ENCODE measurements around the gene GABBR2. TPM values are rescaled to one million over a fixed set of nuclear protein-coding genes. Genes with fewer than 3 reads are reported as not detected.

Gene GABBR2
- total and polyA plus RNA-seq, 9 of the 15 experiments (the other 6 are each of a cell fraction or from before 2014, with no cell fraction given): 0.15 to 1.9 (median 0.32) TPM

DNA sequence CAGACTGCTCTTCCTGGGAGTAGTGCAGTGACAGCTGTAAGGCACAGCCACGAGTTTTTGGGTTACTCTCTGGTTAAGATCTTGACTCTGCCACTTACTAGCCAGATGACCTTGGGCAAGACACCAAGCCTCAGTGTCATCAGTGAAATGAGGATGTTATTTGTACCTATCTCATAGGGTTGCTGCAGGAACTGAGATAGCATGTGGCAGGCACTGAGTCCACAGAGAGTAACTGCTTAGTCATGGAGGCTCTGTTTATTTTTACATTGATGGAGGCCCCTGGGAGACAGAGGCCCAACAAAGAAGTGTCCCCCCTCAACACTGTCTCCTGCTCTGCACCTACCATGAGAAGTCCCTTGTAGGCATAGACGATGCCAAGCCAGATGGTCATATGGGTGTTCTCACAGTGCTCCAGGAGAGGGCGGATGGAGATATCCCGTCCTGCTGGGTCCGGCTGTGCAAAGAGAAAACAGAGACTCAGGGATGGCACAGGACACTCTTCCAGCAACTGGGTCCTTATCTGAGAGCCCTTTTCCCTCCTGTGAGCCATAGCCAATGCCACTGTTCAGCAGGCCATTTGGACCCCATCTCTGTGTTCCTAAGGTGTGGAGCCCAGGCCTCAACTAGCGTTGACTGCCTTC is 397.9 kb downstream of the GABBR2 start (continued):
- TF ChIP-seq JUND (IDR thresholded peaks at IDR 0.05; ENCODE audit: borderline replicate concordance, low read depth, low read length) (peak; percentile 75), JUND (tag; IDR thresholded peaks at IDR 0.05; ENCODE audit: borderline replicate concordance, low read depth, low read length) (peak; percentile 72; the same call in 2 of the 3 replicates), FOXM1 (IDR thresholded peaks at IDR 0.05; ENCODE audit: low read depth) (no peak), FOXM1 (CRISPR knock-in tag; IDR thresholded peaks at IDR 0.05; ENCODE audit: low read depth) (no peak), TBP (optimal IDR thresholded peaks at IDR 0.05; ENCODE audit: low read depth, low read length) (no peak), ATF1 (CRISPR knock-in tag; IDR thresholded peaks at IDR 0.05) (no peak), ATF1 (tag; IDR thresholded peaks at IDR 0.05) (0 out of 2 replicates have a peak, but pooled peaks have one; percentile 26), BCL6 (CRISPR knock-in tag; IDR thresholded peaks at IDR 0.05) (no peak), SNIP1 (IDR thresholded peaks at IDR 0.05; ENCODE audit: low read depth) (no peak), MAX (CRISPR knock-in tag; IDR thresholded peaks at IDR 0.05) (peak; percentile 26; the same call in 1 of the 2 replicates), GABPA (tag; conservative IDR thresholded peaks at IDR 0.05; ENCODE audit: low read depth) (no peak), RCOR1 (IDR thresholded peaks at IDR 0.05; ENCODE audit: borderline replicate concordance in 1 of 2, low read depth in 2 of 2, low read length in 2 of 2) (peak in 1 of 2 experiments; percentile 88; a peak in 2 of 4 replicates), FOSL1 (tag; conservative IDR thresholded peaks at IDR 0.05) (peak; percentile 49; the same call in 1 of the 2 replicates), ZNF436 (CRISPR knock-in tag; IDR thresholded peaks at IDR 0.05) (no peak), NRF1 (conservative IDR thresholded peaks at IDR 0.05 in 1 of 2, IDR thresholded peaks at IDR 0.05 in 1 of 2) (peak in 1 of 2 experiments; percentile 8; a peak in 1 of 4 replicates), ARID1B (IDR thresholded peaks at IDR 0.05) (peak; percentile 87), SOX6 (IDR thresholded peaks at IDR 0.05) (peak; percentile 46; the same call in 1 of the 2 replicates), SMC3 (conservative IDR thresholded peaks at IDR 0.05; ENCODE audit: insufficient read depth, low read depth, low read length) (no peak), NFIX (CRISPR knock-in tag; IDR thresholded peaks at IDR 0.05; ENCODE audit: low read depth) (no peak), EZH2 (IDR thresholded peaks at IDR 0.05; ENCODE audit: borderline replicate concordance, low read depth, low read length) (no peak), STAG1 (CRISPR knock-in tag; IDR thresholded peaks at IDR 0.05; ENCODE audit: borderline replicate concordance) (no peak), NCOR1 (IDR thresholded peaks at IDR 0.05) (peak; percentile 49; the same call in 1 of the 2 replicates), ZBTB8A (IDR thresholded peaks at IDR 0.05; ENCODE audit: partially characterized antibody) (no peak), CBFA2T2 (conservative IDR thresholded peaks at IDR 0.05) (peak; percentile 63), TCF7L2 (IDR thresholded peaks at IDR 0.05; ENCODE audit: low read depth, low read length) (no peak), TRIM24 (IDR thresholded peaks at IDR 0.05) (peak; percentile 55 to 64)
- TF ChIP-seq, protein P1, sequence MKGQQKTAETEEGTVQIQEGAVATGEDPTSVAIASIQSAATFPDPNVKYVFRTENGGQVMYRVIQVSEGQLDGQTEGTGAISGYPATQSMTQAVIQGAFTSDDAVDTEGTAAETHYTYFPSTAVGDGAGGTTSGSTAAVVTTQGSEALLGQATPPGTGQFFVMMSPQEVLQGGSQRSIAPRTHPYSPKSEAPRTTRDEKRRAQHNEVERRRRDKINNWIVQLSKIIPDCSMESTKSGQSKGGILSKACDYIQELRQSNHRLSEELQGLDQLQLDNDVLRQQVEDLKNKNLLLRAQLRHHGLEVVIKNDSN (CRISPR knock-in tag; IDR thresholded peaks at IDR 0.05): no peak; the same call in 1 of the 2 replicates
- TF ChIP-seq, protein P2, sequence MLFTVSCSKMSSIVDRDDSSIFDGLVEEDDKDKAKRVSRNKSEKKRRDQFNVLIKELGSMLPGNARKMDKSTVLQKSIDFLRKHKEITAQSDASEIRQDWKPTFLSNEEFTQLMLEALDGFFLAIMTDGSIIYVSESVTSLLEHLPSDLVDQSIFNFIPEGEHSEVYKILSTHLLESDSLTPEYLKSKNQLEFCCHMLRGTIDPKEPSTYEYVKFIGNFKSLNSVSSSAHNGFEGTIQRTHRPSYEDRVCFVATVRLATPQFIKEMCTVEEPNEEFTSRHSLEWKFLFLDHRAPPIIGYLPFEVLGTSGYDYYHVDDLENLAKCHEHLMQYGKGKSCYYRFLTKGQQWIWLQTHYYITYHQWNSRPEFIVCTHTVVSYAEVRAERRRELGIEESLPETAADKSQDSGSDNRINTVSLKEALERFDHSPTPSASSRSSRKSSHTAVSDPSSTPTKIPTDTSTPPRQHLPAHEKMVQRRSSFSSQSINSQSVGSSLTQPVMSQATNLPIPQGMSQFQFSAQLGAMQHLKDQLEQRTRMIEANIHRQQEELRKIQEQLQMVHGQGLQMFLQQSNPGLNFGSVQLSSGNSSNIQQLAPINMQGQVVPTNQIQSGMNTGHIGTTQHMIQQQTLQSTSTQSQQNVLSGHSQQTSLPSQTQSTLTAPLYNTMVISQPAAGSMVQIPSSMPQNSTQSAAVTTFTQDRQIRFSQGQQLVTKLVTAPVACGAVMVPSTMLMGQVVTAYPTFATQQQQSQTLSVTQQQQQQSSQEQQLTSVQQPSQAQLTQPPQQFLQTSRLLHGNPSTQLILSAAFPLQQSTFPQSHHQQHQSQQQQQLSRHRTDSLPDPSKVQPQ (CRISPR knock-in tag; IDR thresholded peaks at IDR 0.05; ENCODE audit: borderline replicate concordance): no peak

All from K562 (cell line).